SK-N-SH (cell line): Measurements from ENCODE around the gene SPSB1. TPM values are rescaled to one million over a fixed set of nuclear protein-coding genes. Genes with fewer than 3 reads are reported as not detected.
A peak's percentile ranks its signal among the peaks of the same experiment; 100 is the strongest.

ENCODE experiments used
- CTCF ChIA-PET: fragments of 300-600, 350-600 bp; formaldehyde crosslinking; extraction: SDS; loops from one replicate; lab custom pipeline; 2021; lab: Yijun Ruan, JAX
- POLR2A ChIA-PET: fragments of 350-600 bp; sonication (Branson Sonifier 250); formaldehyde crosslinking; extraction: SDS; loops from one replicate; lab custom pipeline; 2020; ENCODE audit warnings: antibody characterized with exemption, inconsistent platforms; lab: Yijun Ruan, JAX
- DNase-seq: peaks from one replicate; pipeline ENCODE4 v3.0.0; 2012
- H2AFZ ChIP-seq: fragments of 200-600 bp; sonication (generic); 2 replicates; pipeline ENCODE4 v1.8.1; 2016; ENCODE audit warnings: antibody characterized with exemption, mild to moderate bottlenecking, low read depth
- H3F3A ChIP-seq: fragments of 200-600 bp; sonication (generic); replicated peaks from 2 replicates; pipeline ENCODE3; 2016; ENCODE audit warnings: antibody characterized with exemption, mild to moderate bottlenecking; ENCODE audit not compliant: insufficient read depth
- H3K27ac ChIP-seq, 2 experiments: fragments of 200-500 bp in 1 of 2; fragments of 200-600 bp in 1 of 2; sonication (Bioruptor generic) in 1 of 2; sonication (generic), shearing (Covaris generic) in 1 of 2; 2 replicates each; pipeline versions ENCODE4 v1.5.1 to v1.6.1; 2014 to 2016; ENCODE audit warnings: low read depth in 2 of 2, inconsistent platforms in 1 of 2, low read length in 1 of 2, mild to moderate bottlenecking in 1 of 2, mixed read lengths in 1 of 2
- H3K27me3 ChIP-seq: fragments of 200-600 bp; sonication (generic), shearing (Covaris generic); 2 replicates; pipeline ENCODE4 v1.6.1; 2016; ENCODE audit warnings: mixed run types; ENCODE audit not compliant: insufficient read depth
- H3K36me3 ChIP-seq, 2 experiments: fragments of 200-500 bp in 1 of 2; fragments of 200-600 bp in 1 of 2; sonication (Bioruptor generic) in 1 of 2; sonication (generic) in 1 of 2; replicated peaks in 1 of 2; 2 replicates each; pipeline versions ENCODE3 to v1.5.1; 2014 to 2016; ENCODE audit warnings: low read length in 1 of 2, mild to moderate bottlenecking in 1 of 2; ENCODE audit not compliant: insufficient read depth in 2 of 2, control insufficient read depth in 1 of 2
- H3K4me1 ChIP-seq, 2 experiments: fragments of 200-500 bp in 1 of 2; fragments of 200-600 bp in 1 of 2; sonication (Bioruptor generic) in 1 of 2; sonication (generic), shearing (Covaris generic) in 1 of 2; 2 replicates each; pipeline versions ENCODE4 v1.5.1 to v1.6.1; 2014 to 2016; ENCODE audit warnings: low read depth in 1 of 2, low read length in 1 of 2, mixed run types in 1 of 2; ENCODE audit not compliant: insufficient read depth in 2 of 2, control insufficient read depth in 1 of 2
- H3K4me2 ChIP-seq: fragments of 200-600 bp; sonication (generic), shearing (Covaris generic); 2 replicates; pipeline ENCODE4 v1.6.1; 2017; ENCODE audit warnings: mixed run types
- H3K4me3 ChIP-seq, 2 experiments: fragments of 200-500 bp in 1 of 2; fragments of 200-600 bp in 1 of 2; sonication (Bioruptor generic) in 1 of 2; sonication (generic), shearing (Covaris generic) in 1 of 2; 2 replicates each; pipeline versions ENCODE4 v1.5.1 to v1.8.1; 2014 to 2016; ENCODE audit warnings: low read depth in 2 of 2, inconsistent platforms in 1 of 2, low read length in 1 of 2, mild to moderate bottlenecking in 1 of 2, mixed read lengths in 1 of 2, moderate library complexity in 1 of 2
- H3K79me2 ChIP-seq: fragments of 200-600 bp; sonication (generic); 2 replicates; pipeline ENCODE4 v1.8.1; 2017; ENCODE audit warnings: mild to moderate bottlenecking; ENCODE audit not compliant: insufficient read depth
- H3K9ac ChIP-seq: fragments of 200-600 bp; sonication (generic); 2 replicates; pipeline ENCODE4 v1.6.1; 2017; ENCODE audit warnings: mixed run types
- H3K9me2 ChIP-seq: fragments of 200-600 bp; sonication (generic); 2 replicates; pipeline ENCODE4 v1.6.1; 2017; ENCODE audit warnings: mixed run types
- H3K9me3 ChIP-seq: fragments of 200-600 bp; sonication (generic); 2 replicates; pipeline ENCODE4 v1.6.1; 2017; ENCODE audit warnings: mixed run types, mild to moderate bottlenecking, moderate library complexity
- H4K20me1 ChIP-seq: fragments of 200-600 bp; sonication (generic); 2 replicates; pipeline ENCODE4 v1.6.1; 2017; ENCODE audit warnings: mild to moderate bottlenecking, mixed run types; ENCODE audit not compliant: insufficient read depth
- CHD2 ChIP-seq: fragments of 150-350 bp; IDR thresholded peaks from 2 replicates; pipeline ENCODE4 v1.6.1; 2018; ENCODE audit warnings: low read length; ENCODE audit not compliant: partially characterized antibody
- ELF1 ChIP-seq: IDR thresholded peaks from 2 replicates; pipeline ENCODE4 v1.4.0; 2012
- EP300 ChIP-seq, 2 experiments: IDR thresholded peaks; 2 replicates each; pipeline versions ENCODE4 v1.4.0 to v1.6.1; 2012; ENCODE audit warnings: borderline replicate concordance in 1 of 2, low read depth in 1 of 2, low read length in 1 of 2
- FOSL2 ChIP-seq: IDR thresholded peaks from 2 replicates; pipeline ENCODE4 v1.4.0; 2012; ENCODE audit warnings: low read depth, mild to moderate bottlenecking, moderate library complexity, borderline replicate concordance
- FOXJ3 ChIP-seq: sonication (generic); formaldehyde crosslinking; IDR thresholded peaks from 2 replicates; pipeline ENCODE4 v1.5.1; 2020; ENCODE audit warnings: mild to moderate bottlenecking, missing genetic modification reagents
- GATA2 ChIP-seq: sonication (generic); formaldehyde crosslinking; IDR thresholded peaks from 2 replicates; pipeline ENCODE4 v1.5.0; 2020; ENCODE audit warnings: mild to moderate bottlenecking, missing genetic modification reagents
- IRF3 ChIP-seq: fragments of 150-350 bp; IDR thresholded peaks from 2 replicates; pipeline ENCODE4 v1.6.1; 2016; ENCODE audit warnings: mild to moderate bottlenecking, low read depth, low read length
- JUND ChIP-seq: IDR thresholded peaks from 2 replicates; pipeline ENCODE4 v1.4.0; 2012
- MAX ChIP-seq: IDR thresholded peaks from 2 replicates; pipeline ENCODE4 v1.4.0; 2012; ENCODE audit warnings: low read depth
- MEF2A ChIP-seq: IDR thresholded peaks from 2 replicates; pipeline ENCODE4 v1.4.0; 2012; ENCODE audit warnings: low read depth, borderline replicate concordance
- NFIC ChIP-seq: IDR thresholded peaks from 2 replicates; pipeline ENCODE4 v1.4.0; 2012; ENCODE audit warnings: borderline replicate concordance
- NRF1 ChIP-seq: IDR thresholded peaks from 2 replicates; pipeline ENCODE4 v1.6.1; 2012; ENCODE audit warnings: low read depth, mild to moderate bottlenecking, low read length
- RCOR1 ChIP-seq: fragments of 150-350 bp; IDR thresholded peaks from 2 replicates; pipeline ENCODE4 v1.6.1; 2017; ENCODE audit warnings: antibody characterized with exemption, low read length
- REST ChIP-seq: IDR thresholded peaks from 2 replicates; pipeline ENCODE4 v1.6.1; 2012; ENCODE audit warnings: mild to moderate bottlenecking, low read depth, low read length, moderate library complexity
- RFX5 ChIP-seq: IDR thresholded peaks from 2 replicates; pipeline ENCODE4 v1.6.1; 2012; ENCODE audit warnings: mild to moderate bottlenecking, improper control_type of control experiment, low read length
- RXRA ChIP-seq: IDR thresholded peaks from 2 replicates; pipeline ENCODE4 v1.4.0; 2012; ENCODE audit warnings: low read depth, mild to moderate bottlenecking, borderline replicate concordance
- SMC3 ChIP-seq: IDR thresholded peaks from 2 replicates; pipeline ENCODE4 v1.6.1; 2012; ENCODE audit warnings: low read depth, low read length, improper control_type of control experiment
- TAF1 ChIP-seq: IDR thresholded peaks from 2 replicates; pipeline ENCODE4 v1.6.1; 2012; ENCODE audit warnings: low read depth, mild to moderate bottlenecking, low read length, moderate library complexity, borderline replicate concordance
- USF2 ChIP-seq: fragments of 150-350 bp; IDR thresholded peaks from 2 replicates; pipeline ENCODE4 v1.6.1; 2017; ENCODE audit warnings: antibody characterized with exemption, low read length, low read depth, borderline replicate concordance
- WGBS: methylation state at CpG from one replicate; pipeline ENCODE4 v1.1.6; 2017; ENCODE audit warnings: low lambda C conversion rate; 5-methylcytosine and 5-hydroxymethylcytosine counted together
- polyA plus RNA-seq, 3 experiments: library from polyadenylated mRNA; depleted of rRNA; stranded (reverse); fragments of >200 nt; gene quantifications; 2 replicates each; pipeline ENCODE4 v1.2.3, GENCODE V29; 2012

SPSB1 gene
- polyA plus RNA-seq, 1 of the 3 experiments (the other 2 are of a cell fraction) = 9.2 TPM

GRCh38 chr1:9413071-9413876, 120.6 kb downstream of the SPSB1 start (continued):
- no peak for TF ChIP-seq REST
- TF ChIP-seq MEF2A = no peak
- TF ChIP-seq RCOR1 = no peak
- TF ChIP-seq USF2 = no peak
- TF ChIP-seq RFX5 = no peak

- no peaks in the 10 kb centered on the region for H3K9me3 ChIP-seq
- peaks cover 0 to 6% of the 10 kb centered on the region in 2 experiments; a peak in 3 of 4 replicates for H3K4me1 ChIP-seq
- no peak for DNase-seq
- ChIA-PET CTCF (no interaction called here), POLR2A (no interaction called here)
- H3K9ac ChIP-seq = peak overlapping the region; percentile 63; the same call in 1 of the 2 replicates
- peaks cover 22% of the 10 kb centered on the region for H3F3A ChIP-seq
- peak overlapping the region; percentile 68 for H3K4me2 ChIP-seq
- WGBS = 75% methylated on average over 4 of the region's 4 CpGs
- H3K27me3 ChIP-seq = no peaks in the 10 kb centered on the region
- H3K27ac ChIP-seq = peak overlapping the region; percentile 47 to 98
- H4K20me1 ChIP-seq = no peaks in the 10 kb centered on the region
- H3K36me3 ChIP-seq = no peaks in the 10 kb centered on the region
- no peaks in the 10 kb centered on the region for H3K79me2 ChIP-seq
- no peaks in the 10 kb centered on the region for H3K9me2 ChIP-seq
- 0 out of 2 replicates have a peak overlapping the region, but pooled peaks have one; percentile 35 for H2AFZ ChIP-seq
- TF ChIP-seq REST (no peak), JUND (no peak), SMC3 (no peak), GATA2 (CRISPR knock-in tag) (no peak), FOXJ3 (no peak), NRF1 (no peak), MEF2A (no peak), ELF1 (no peak), CHD2 (no peak), FOSL2 (no peak), USF2 (no peak), RXRA (no peak), IRF3 (no peak), MAX (no peak), NFIC (no peak), EP300 (IDR thresholded peaks at IDR 0.05; ENCODE audit: borderline replicate concordance in 1 of 2, low read depth in 1 of 2, low read length in 1 of 2) (no peak), TAF1 (no peak)
- H3K4me3 ChIP-seq = no peak overlapping the region; a peak in 1 of 4 replicates
These were observed 121.2 kb downstream of the SPSB1 start for GRCh38 chr1:9413877-9414213.
